GM10266 (cell line): ENCODE results near the gene MUC7.

Experiments used
- DNase-seq: peaks from one replicate; pipeline ENCODE4 v3.0.0; 2012; ENCODE audit errors: extremely low spot score
- TF ChIP-seq, protein P1 (sequence below): IDR thresholded peaks from 2 replicates; pipeline ENCODE4 v1.5.1; 2012; ENCODE audit warnings: mild to moderate bottlenecking, low read depth; ENCODE audit not compliant: control insufficient read depth, insufficient read depth; ENCODE audit errors: missing control alignments

MUC7 gene

DNA sequence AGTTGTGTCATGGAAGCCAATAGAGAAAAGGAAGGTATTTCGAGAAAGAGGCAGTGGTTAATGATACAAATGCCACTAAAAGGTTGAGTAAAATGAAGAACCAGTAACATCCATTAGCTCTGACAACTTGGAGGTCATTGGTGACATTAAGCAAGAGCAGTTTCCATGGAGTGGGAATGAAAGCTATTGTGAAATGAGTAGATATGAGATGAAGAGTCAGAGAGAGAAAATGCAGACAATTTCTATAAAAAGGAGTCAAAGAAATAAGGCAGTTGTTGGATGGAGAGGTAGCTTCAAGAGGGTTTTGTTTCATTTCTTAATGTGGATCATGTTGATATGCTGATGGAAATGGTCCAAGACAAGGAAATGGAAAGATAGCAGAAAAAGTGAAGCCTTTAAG lies 36.8 kb downstream of the MUC7 start:
- DNase-seq, result no peak
- TF ChIP-seq, protein P1, sequence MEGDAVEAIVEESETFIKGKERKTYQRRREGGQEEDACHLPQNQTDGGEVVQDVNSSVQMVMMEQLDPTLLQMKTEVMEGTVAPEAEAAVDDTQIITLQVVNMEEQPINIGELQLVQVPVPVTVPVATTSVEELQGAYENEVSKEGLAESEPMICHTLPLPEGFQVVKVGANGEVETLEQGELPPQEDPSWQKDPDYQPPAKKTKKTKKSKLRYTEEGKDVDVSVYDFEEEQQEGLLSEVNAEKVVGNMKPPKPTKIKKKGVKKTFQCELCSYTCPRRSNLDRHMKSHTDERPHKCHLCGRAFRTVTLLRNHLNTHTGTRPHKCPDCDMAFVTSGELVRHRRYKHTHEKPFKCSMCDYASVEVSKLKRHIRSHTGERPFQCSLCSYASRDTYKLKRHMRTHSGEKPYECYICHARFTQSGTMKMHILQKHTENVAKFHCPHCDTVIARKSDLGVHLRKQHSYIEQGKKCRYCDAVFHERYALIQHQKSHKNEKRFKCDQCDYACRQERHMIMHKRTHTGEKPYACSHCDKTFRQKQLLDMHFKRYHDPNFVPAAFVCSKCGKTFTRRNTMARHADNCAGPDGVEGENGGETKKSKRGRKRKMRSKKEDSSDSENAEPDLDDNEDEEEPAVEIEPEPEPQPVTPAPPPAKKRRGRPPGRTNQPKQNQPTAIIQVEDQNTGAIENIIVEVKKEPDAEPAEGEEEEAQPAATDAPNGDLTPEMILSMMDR, result no peak

DNA sequence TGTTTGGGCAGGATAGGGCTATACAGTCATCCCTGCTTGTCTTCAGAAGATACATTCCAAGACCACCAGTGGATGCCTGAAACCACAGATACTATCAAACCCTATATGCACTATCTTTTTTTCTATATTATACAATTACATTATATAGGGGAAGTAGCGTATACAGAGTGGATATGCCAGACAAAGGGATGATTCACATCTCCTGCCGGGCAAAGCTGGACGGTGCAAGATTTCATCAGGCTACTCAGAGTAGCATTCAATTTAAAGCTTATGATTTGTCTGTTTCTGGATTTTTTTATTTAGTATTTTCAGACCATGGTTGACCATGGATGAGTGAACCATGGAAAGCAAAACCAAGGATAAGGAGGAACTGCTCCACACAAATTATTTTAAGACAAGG lies 39.4 kb downstream of the MUC7 start:
- DNase-seq, result no peak
- TF ChIP-seq, protein P1, result no peak

DNA sequence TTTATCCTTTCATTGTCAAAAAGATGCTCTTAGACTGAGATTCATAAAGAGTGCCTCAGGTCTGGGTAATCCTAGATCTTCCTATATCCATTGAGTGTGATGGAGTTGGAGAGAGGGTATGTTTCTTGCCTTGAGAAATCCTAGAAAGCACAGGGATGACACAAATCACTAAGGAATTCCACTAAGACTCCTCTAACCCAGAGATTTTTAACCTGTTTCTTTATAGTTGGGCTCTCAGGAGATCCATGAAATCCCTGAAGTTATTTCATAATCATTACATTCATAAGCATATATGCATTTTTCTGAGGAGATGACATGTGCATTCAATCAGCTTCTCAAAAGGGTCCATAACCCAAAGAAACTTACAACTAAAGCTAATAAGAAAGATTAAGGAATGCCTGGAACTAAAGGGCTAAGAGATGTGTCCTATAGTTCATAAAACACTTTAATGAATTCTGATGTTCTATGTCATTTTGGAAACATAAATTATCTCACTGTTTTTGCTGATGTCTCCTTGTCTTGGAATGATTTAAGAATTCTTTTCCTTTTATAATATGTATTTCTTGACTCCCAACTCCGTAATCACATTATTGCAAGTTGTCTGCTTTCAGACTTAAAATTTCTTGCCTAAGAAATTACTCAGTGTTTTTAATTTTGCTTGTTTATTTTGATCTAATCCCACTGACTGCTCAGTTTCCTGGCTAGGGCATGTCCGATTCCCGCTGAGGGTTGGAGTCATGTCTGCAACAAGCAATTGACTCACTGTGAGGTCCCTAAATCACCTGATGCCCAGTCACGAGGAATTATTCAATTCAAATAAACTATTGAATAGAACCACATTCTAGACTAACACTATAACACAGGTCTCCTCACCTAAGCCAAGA lies 43.6 kb downstream of the MUC7 start:
- TF ChIP-seq, protein P1, result no peak
- DNase-seq, result no peak

DNA sequence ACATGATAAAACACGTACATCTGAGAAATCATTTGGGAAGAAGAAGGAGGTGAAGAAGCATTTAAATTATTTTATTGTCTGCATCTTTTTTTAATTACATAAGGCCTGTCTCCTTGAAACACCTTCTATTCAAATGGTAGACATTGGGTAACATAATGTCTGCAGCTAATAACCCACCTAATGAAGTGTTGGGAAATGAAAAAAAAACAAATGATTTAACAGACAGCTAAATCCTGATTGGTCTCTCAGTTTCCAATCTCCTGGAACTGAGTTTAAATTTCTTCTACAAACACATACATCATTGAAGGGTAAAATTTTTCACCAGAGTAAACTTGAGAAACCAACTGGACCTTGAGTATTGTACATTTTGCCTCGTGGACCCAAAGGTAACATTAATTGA lies 46.3 kb downstream of the MUC7 start, which contains the start of gene AMTN:
TSS of gene AMTN (plus strand) at position 301 of the 400 bp plus-strand sequence. CDS start 209 bp downstream, outside the sequence.
- TF ChIP-seq, protein P1, result no peak
- no peak for DNase-seq

DNA sequence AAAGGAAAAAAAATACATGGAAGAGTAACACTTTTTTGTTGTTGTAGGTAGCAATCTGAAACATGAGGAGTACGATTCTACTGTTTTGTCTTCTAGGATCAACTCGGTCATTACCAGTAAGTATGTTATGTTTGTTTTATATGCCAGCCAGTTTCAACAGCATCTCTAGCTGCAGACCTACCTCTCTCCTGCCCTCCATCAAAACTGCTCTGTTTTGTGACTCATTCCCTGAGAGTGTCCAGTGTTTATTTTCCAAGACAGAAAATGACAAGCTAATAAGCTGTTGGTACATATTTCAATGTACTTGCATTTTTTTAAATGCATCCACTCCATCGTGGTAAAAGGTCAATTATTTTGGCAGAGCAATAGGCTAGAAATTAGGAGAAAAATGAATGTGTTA lies 46.7 kb downstream of the MUC7 start:
- no peak for DNase-seq

DNA sequence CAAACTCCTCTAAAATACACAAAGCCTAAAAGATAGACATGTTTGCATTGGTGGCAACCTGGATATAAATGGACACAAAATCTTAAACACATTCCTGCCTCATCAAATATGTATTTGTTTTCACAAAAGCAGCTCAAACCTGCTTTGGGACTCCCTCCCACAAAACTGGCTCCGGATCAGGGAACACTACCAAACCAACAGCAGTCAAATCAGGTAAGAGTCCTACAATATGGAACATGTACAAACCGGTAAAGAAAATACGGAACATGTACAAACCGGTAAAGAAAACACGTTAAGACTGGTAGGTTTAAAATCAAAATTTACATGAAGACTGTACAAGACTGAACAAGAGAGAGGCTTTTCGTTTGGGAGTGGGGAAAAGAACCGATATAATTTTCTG lies 50.6 kb downstream of the MUC7 start:
- no peak for DNase-seq
- TF ChIP-seq, protein P1, result no peak

More for the DNA sequence above, 46.7 kb downstream of the MUC7 start:
- TF ChIP-seq, protein P1, result no peak

DNA sequence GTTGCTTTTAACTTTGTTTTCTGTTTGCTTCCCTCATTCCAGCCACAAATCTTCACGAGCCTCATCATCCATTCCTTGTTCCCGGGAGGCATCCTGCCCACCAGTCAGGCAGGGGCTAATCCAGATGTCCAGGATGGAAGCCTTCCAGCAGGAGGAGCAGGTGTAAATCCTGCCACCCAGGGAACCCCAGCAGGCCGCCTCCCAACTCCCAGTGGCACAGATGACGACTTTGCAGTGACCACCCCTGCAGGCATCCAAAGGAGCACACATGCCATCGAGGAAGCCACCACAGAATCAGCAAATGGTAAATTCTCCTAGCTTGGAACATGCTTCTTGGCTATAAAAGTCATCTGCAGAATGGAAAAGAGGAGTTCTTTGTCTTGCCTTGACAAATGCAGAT lies 59.0 kb downstream of the MUC7 start:
- TF ChIP-seq, protein P1, result no peak
- DNase-seq, result no peak
